ENCODE measurements around the gene ZCCHC10.
"Not testable (repeated sequence)": the region's sequence is repeated elsewhere in the genome, so short reads cannot be mapped to it uniquely, and the experiment has no call there.

ZCCHC10 gene

DNA sequence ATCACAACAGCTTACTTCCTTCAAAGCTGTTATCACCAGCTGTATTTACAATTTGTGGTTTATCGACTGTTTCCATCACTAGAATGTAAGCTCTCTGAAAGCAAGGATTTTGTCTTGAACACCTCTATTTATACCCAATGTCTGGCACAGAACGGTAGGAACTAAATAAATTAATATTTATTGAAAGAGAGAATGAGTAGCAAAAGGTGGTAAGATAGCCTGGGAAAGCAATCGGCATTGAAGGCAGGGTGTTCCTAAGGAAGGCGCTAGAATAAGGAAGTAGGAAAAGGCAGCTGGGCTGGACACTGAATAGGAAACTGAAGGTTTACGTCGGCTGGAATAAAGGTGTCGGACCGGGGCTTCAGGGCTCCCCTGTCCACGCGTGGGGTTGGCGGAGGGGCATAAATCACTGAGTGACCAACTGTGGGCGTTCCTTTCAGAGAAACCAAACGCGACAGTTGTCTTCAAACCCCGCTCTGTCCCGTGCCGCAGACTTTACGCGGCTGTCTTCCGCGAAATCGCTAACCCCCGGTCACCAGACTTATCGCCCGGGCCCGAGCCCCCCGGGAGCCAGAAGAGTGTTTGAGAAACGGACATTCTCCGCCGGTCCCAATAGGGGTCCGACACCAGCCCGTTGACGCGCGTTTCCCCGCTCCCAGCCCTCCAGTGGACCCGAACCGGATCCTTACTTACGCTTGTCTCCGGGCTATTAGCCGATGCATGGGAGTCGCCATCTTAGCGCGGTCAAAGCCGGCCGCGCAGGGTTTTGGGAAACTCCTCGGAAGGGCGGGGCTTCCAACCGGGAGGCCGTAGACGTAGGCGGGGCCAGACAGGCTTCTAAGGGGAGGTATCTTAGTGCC, at the start of gene ZCCHC10:
Gene ZCCHC10, minus strand, starts transcription at position 746 of the 860 bp plus-strand sequence. Its CDS starts 12 bp downstream, at position 734.
- DNase-seq = peak; percentile 94

DNA sequence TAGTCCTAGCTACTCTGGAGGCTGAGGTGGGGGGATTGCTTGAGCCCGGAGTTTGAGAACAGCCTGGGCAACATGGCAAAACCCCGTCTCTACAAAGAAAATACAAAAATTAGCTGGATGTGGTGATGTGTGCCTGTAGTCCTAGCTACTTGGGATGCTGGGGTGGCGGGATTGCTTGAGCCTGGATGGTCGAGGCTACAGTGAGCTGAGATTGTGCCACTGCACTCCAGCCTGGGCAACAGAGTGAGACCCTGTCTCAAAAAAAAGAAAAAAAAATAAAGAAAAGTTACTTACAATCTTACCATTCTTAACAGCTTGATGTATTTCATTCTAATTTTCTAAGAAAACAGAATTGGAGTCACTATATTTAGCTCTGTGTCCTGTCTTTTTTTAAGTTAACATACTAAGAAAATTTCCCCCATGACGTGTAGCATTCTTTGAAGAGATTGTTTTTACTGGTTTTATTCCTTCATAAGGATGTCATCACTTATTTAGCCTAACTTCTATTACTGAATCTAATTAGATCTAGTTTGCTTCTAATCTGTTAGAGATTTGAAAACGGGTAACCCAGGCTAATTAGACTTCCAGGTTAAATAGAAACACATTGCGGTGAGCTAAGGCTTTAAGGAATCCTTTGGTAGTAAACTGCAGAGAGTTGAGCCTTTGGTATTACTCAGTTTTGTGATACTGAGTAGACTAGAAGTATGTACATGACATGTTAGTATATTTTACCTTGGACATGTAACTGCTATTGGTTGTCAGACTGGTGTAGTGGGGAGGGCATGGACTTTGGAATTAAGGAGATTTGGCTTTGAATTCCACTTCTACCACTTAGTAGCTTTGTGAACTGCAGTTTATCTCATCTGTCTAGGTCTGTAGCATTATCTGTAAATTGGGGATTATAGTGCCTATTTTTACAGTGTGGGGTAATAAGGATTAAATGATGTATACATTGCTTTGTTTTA, 49.5 kb upstream of the ZCCHC10 start:
- DNase-seq = no peak

- no peak for DNase-seq
These were observed 45.7 kb upstream of the ZCCHC10 start for GRCh38 chr5:133072021-133072420.

DNA sequence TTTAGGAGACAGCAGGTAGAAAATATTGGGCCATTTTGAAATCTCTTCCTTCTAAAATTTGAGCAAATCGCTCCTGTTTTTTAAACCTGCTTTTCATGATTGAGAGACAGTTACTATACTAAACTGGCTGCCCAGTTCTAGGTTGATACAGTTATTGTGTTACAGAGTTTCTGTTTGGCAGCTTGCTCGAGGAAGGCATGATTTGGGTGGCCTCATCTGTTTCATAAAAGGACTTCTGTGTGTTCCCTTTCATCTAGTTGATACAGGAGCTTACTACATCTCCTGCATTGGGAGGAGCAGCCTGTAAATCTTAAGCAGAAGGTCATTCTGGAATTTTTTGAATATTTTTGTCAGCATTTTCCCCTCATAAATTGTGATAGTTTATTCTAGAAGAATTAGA, 39.7 kb upstream of the ZCCHC10 start:
- no peak for DNase-seq

- DNase-seq = no peak
These were observed 39.1 kb upstream of the ZCCHC10 start for GRCh38 chr5:133065471-133065870.

GRCh38 chr5:133063965-133064364, 37.6 kb upstream of the ZCCHC10 start:
- no peak for DNase-seq

DNA sequence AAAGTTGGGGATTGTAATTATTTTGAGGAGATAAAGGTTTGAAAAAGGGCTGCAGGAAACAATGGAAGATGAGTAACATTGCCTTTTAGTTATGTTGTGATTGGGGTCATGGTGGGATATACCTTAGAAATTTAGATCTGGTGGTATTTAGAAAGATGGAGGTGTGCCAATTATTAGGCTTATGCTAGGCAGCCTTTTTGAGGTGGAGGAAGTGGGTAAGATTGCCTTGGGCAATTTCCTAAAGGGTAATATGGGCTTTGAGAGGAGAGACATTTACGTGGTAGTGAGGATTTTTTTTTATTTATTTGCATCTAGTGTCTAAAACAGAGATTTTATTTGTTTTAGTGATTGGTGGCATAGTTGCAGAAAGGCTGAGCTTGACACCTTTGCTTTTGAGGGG, 35.9 kb upstream of the ZCCHC10 start:
- no peak for DNase-seq

DNA sequence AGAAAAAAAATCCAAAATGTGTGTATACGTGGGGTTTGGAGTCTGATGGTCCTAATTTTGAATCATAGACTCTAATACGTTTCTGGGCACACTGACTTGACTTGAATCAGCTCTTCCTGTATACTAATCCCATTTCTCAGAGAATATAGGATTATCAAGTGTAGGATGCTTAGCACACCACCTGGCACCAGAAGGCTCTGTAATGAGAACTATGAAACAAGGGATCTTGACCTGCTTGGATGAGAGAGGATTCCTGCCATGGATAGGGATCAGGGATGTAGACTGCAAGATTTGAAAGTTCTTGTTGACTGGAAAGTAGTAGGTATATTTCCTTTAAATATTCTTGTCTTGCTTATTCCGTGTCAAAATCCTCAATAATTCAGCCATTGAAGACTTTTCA, 33.3 kb upstream of the ZCCHC10 start:
- no peak for DNase-seq

GRCh38 chr5:133056891-133057290, 30.5 kb upstream of the ZCCHC10 start:
- DNase-seq = no peak

DNA sequence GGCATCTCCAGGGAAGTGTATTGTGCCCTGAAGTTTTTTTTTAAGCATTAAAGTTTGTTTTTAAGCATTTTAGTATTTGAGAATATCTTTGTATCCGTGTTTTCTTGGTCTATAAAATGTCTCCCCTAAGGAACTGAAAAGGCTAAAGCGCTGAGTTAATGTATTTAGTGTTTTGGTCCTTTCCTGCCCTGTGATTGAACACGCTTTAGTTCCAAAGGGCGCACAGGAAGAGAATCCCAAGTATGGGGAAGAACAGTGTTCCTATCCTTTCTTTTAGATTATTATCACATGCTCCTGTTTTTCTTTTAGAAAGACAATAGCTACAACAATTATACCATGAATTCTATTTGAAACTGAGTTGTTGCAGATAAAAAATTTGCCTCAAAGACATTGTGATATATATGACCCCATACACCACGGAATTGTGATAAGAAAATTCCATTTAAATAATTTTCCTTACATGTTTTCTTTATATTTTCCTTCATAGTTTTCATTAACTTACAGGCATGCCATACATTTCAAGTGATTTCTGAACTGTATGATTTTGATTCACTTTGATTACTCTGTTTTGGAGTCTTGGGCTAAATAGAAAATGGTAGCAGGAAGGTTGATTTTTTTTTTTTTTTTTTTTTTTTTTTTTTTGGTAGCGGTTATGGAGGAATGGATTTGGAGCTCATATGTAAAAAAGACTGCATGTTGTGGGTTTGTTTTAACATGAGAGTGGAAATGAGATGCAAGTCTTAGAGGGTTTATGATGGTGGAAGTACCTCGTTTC, 28.5 kb upstream of the ZCCHC10 start:
- DNase-seq = no peak

- no peak for DNase-seq
These were observed 27.1 kb upstream of the ZCCHC10 start for GRCh38 chr5:133053448-133053847.

DNA sequence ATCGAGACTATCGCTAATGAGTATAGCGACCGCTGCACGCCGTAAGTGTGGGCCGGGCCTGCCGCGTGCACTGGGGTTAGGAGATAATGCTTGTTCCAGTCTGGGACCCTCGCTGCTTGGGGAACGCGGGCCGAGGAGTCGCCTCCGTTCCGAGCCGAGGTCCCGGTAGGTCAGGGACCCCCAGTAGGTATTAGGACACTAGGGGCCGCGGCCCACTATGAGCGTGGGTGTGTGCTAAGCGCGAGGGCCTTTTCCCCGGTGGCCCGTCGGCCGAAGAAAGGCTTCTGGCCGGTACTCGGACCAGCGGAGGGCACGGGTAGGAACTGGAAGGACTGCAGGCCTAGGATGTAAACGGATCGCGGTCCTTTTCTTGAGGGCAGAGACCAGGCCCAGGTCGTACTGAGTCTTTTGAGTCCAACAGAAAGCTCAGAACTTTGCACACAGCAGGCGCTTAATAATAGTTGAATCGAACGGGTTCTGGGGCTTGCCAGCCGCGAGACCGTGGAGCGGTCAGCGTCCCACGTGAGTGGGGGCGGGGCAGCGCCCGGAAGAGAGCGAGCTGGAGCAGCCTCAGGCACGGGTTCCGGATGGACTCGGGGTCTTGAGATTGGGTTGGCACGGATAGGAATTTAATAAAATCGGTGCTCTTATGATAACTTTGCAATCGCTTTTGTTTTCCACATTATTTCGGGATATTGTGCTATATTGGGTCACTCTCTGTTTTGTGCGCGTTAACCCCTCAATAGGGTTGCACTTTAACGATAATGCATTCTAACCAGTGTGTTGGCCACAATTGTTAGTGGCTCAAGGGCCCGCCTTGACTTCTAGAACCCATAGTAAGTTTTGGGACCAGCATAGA, 26.2 kb upstream of the ZCCHC10 start:
- DNase-seq = peak; percentile 56 to 57

- DNase-seq = peak; percentile 98
These were observed 25.4 kb upstream of the ZCCHC10 start, which contains the start of gene HSPA4 for GRCh38 chr5:133051542-133052316. Gene HSPA4 (plus strand): TSS chr5:133052013. CDS start chr5:133052251, 238 bp downstream.

GRCh38 chr5:133051061-133051541, 24.8 kb upstream of the ZCCHC10 start:
- DNase-seq = no peak

- DNase-seq = peak in 1 of 2 donors; percentile 34
These were observed 24.2 kb upstream of the ZCCHC10 start for GRCh38 chr5:133050521-133050920.

DNA sequence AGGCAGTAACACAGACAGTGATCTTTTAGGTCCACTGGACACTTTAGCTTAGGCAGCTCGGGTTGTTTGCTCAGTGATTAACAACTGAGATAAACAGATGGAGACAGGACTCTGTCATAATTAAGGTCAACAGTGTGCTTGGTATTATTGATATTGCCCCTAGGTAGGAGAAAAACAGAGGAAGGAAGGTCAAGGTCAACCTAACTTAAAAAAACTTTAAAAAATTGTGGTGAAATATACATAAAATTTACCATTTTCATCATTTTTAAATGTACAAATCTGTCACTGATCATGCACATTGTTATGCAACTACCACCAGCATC, 23.3 kb upstream of the ZCCHC10 start:
- DNase-seq = no peak

DNA sequence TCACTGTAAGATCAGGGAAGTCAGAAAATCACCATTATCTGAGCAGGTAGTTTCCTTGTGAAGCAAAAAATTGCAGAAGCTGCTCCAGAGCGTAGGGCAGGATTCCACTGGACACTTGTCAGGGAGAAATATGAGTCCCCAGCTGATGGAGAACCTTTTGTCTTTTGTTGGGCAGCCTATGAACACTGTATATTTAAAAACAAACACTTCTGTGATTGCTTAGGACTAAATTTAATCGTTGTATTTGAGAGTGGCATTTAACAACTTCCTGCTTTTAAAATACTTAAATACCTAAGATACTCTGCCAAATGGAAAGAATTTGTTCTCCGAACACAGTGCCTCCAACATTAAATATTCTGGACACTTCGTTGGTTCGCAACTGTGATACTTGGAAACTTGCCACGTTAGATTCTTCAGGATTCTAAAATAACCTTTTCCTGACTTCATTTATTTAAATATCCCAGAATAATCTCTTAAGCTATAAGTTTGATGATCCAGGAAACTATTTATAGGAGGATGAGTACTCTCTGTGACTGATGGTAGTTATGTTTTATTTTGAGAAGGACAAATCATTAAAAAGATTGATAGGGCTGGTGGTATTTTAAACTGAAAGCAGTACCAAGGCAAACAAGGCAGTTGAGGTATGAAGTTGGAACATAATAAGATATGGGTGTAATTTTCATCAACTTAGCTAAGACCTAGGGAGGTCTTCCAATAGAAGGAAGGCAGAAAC, 22.8 kb upstream of the ZCCHC10 start:
- no peak for DNase-seq

- DNase-seq = no peak
These were observed 21.1 kb upstream of the ZCCHC10 start for GRCh38 chr5:133047404-133047803.

DNA sequence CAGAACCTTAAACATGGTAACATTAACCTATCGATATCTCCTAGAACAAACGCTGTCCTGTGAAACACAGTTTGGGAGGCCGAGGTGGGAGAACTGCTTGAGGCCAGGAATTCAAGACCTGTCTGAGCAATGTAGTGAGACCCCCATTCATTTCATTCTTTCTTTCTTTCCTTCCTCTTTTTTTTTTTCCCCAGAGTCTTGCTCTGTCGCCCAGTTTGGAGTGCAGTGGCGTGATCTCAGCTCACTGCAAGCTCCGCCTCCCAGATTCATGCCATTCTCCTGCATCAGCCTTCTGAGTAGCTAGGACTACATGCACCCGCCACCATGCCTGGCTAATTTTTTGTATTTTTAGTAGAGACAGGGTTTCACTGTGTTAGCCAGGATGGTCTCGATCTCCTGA, 20.2 kb upstream of the ZCCHC10 start:
- not testable (repeated sequence) for DNase-seq

DNA sequence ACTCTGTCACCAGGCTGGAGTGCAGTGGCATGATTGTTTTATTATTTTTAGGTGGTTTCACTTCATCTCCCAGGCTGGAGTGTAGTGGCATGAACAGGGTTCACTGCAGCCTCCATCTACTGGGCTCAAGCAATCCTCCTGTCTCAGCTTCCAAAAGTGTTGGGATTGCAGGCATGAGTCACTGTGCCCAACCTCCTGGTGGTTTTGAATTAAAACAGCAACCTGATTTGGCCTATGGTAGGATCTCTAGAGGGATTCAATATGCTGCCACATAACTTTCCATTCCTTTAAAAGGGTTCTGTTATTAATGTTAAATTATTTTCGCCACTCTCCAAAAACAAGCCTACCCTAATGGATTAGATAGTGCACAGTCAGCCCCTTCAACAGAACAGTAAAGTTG, 15.6 kb upstream of the ZCCHC10 start:
- DNase-seq = no peak

Measured in CD4-positive, alpha-beta T cell treated with Interleukin-4 for 1 hour (primary cell).